Stimulated activated CD4-positive, alpha-beta T cell treated with anti-CD3 and anti-CD28 coated beads, Interleukin-4, amount 100 ng/mL, for 48 hours (primary cell): ENCODE measurements around the gene ERCC6L2.

Experiments used
- DNase-seq, 2 donors: peaks; one replicate each; pipeline ENCODE4 v3.0.0-alpha.2; 2020; ENCODE audit warnings: low read depth in 2 of 2

The ERCC6L2 gene

GRCh38 chr9:95920017-95920416 is 44.5 kb downstream of the ERCC6L2 start:
- DNase-seq = no peak

- DNase-seq = no peak
Observed at GRCh38 chr9:95923794-95924193, 48.3 kb downstream of the ERCC6L2 start.

GRCh38 chr9:95924987-95925386 is 49.5 kb downstream of the ERCC6L2 start:
- no peak for DNase-seq

- no peak for DNase-seq
Observed at GRCh38 chr9:95927271-95928004, 51.9 kb downstream of the ERCC6L2 start.

GRCh38 chr9:95930277-95930676 is 54.8 kb downstream of the ERCC6L2 start:
- DNase-seq = no peak

- DNase-seq = no peak
Observed at GRCh38 chr9:95935861-95936578, 60.5 kb downstream of the ERCC6L2 start.

- no peak for DNase-seq
Observed at GRCh38 chr9:95936579-95937075, 61.1 kb downstream of the ERCC6L2 start.

GRCh38 chr9:95937131-95937530 is 61.6 kb downstream of the ERCC6L2 start:
- no peak for DNase-seq

GRCh38 chr9:95938724-95939123 is 63.2 kb downstream of the ERCC6L2 start:
- no peak for DNase-seq

GRCh38 chr9:95939472-95939871 is 64.0 kb downstream of the ERCC6L2 start:
- no peak for DNase-seq

- DNase-seq = no peak
Observed at GRCh38 chr9:95940265-95940664, 64.8 kb downstream of the ERCC6L2 start.

- no peak for DNase-seq
Observed at GRCh38 chr9:95942016-95942415, 66.5 kb downstream of the ERCC6L2 start.

GRCh38 chr9:95947118-95947517 is 71.6 kb downstream of the ERCC6L2 start:
- no peak for DNase-seq

GRCh38 chr9:95952471-95952870 is 77.0 kb downstream of the ERCC6L2 start:
- no peak for DNase-seq

- no peak for DNase-seq
Observed at GRCh38 chr9:95953986-95954385, 78.5 kb downstream of the ERCC6L2 start.

GRCh38 chr9:95954940-95955339 is 79.4 kb downstream of the ERCC6L2 start:
- no peak for DNase-seq

GRCh38 chr9:95962936-95963335 is 87.4 kb downstream of the ERCC6L2 start:
- DNase-seq = no peak

GRCh38 chr9:95963659-95964058 is 88.2 kb downstream of the ERCC6L2 start:
- DNase-seq = no peak

GRCh38 chr9:95966306-95966705 is 90.8 kb downstream of the ERCC6L2 start:
- no peak for DNase-seq

- no peak for DNase-seq
Observed at GRCh38 chr9:95970317-95970716, 94.8 kb downstream of the ERCC6L2 start.

- DNase-seq = no peak
Observed at GRCh38 chr9:95971815-95972214, 96.3 kb downstream of the ERCC6L2 start.

- no peak for DNase-seq
Observed at GRCh38 chr9:95974389-95974788, 98.9 kb downstream of the ERCC6L2 start.

GRCh38 chr9:95977371-95977770 is 101.9 kb downstream of the ERCC6L2 start:
- DNase-seq = no peak
